Right cardiac atrium (tissue), 5 donors: ENCODE results near the gene GAL3ST3. TPM values are rescaled to one million over a fixed set of nuclear protein-coding genes. Genes with fewer than 3 reads are reported as not detected.
"Not testable (repeated sequence)": the region's sequence is repeated elsewhere in the genome, so short reads cannot be mapped to it uniquely, and the experiment has no call there.

Experiments used
- ATAC-seq, 2 donors: fragments of 200-7000 bp; cut with Tn5 transposase; one replicate each; pipeline versions ENCODE4 v1.8.0 to v1.9.1; 2020; ENCODE audit warnings: moderate library complexity in 2 of 2, mild to moderate bottlenecking in 1 of 2
- DNase-seq, 3 donors: peaks; one replicate each; pipeline ENCODE4 v3.0.0-alpha.2; 2020
- H3K27ac ChIP-seq: one replicate; pipeline ENCODE4 v1.5.1; 2013; ENCODE audit warnings: mild to moderate bottlenecking, low read length, control low read depth, moderate library complexity
- H3K27me3 ChIP-seq: one replicate; pipeline ENCODE4 v1.6.1; 2013; ENCODE audit not compliant: control insufficient read depth, insufficient read depth
- H3K4me1 ChIP-seq: one replicate; pipeline ENCODE4 v1.6.1; 2013; ENCODE audit warnings: low read length; ENCODE audit not compliant: control insufficient read depth, insufficient read depth
- H3K4me3 ChIP-seq: one replicate; pipeline ENCODE4 v1.5.1; 2013; ENCODE audit warnings: low read length, control low read depth
- H3K9me3 ChIP-seq: one replicate; pipeline ENCODE4 v1.6.1; 2013; ENCODE audit warnings: low read length; ENCODE audit not compliant: control insufficient read depth
- WGBS: extraction: QIAGEN DNeasy Blood & Tissue Kit; methylation state at CpG from one replicate; pipeline ENCODE4 v1.1.7; 2013; 5-methylcytosine and 5-hydroxymethylcytosine counted together
- intact Hi-C, 4 donors: fragments of 100-400 bp; cut with DNase I; formaldehyde crosslinking; loops; one replicate each; pipeline versions ENCODE4 v1.11.0 to v1.14.0; 2022 to 2023
- polyA plus RNA-seq: library from polyadenylated mRNA; stranded (reverse); fragments of 200-250 nt; gene quantifications from one replicate; pipeline ENCODE4 v1.2.3, GENCODE V29; 2013
- total RNA-seq, 4 donors: library from RNA; stranded (reverse); fragmentation: NEBNext Ultra II Directional; extraction: Animal tissue kit (Norgen Biotek cat#: 25700); gene quantifications; one replicate each; pipeline ENCODE4 v1.2.1, GENCODE V29; 2021
- donor health status: healthy with polysubstance abuse.
- donor health status: DM: no; HTN: yes; CAD: no.
- donor health status: DM: no; HTN: no; CAD: no.
- donor health status: DM: no; HTN: yes; CAD: no; lungs with severe emphysema.
- donor health status: DM: yes; HTN: yes; CAD: no.

The GAL3ST3 gene
- total and polyA plus RNA-seq, 5 donors: 8.9 to 13.6 (median 11.3) TPM

DNA sequence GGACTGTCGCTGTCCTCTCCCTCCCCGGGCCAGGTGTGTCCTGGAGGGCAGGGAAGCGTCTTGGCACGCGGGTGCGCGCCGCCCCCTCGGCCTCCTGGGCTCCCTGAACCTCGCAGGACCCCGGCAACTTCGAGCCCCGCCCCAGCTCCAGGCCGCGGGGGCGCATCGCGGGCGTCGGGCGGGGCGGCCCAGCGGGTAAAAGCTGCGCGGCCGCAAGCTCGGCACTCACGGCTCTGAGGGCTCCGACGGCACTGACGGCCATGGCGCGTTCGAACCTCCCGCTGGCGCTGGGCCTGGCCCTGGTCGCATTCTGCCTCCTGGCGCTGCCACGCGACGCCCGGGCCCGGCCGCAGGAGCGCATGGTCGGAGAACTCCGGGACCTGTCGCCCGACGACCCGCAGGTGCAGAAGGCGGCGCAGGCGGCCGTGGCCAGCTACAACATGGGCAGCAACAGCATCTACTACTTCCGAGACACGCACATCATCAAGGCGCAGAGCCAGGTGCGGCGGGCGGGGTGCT is 37.1 kb downstream of the GAL3ST3 start, which contains the start of gene CST6:
TSS of gene CST6 (plus strand) at position 224 of the 519 bp plus-strand sequence. CDS start at position 261, 37 bp downstream.
- ATAC-seq (no peak), DNase-seq (peak in 1 of 3 donors; percentile 53)
- H3K4me1 ChIP-seq: no peaks in the 10 kb centered on the region
- H3K4me3 ChIP-seq: no peak within 1 kb of the TSS
- 8% methylated on average over 61 of the region's 61 CpGs for WGBS
- intact Hi-C loops: no loop called here
- H3K27ac ChIP-seq: no peak within 1 kb of the TSS
- no peaks in the 10 kb centered on the region for H3K27me3 ChIP-seq
- H3K9me3 ChIP-seq: no peaks in the 10 kb centered on the region

- 50% methylated on average over 14 of the region's 14 CpGs for WGBS
- ATAC-seq (no peak), DNase-seq (no peak)
- no peaks in the 10 kb centered on the region for H3K9me3 ChIP-seq
- no peak overlapping the region for H3K27ac ChIP-seq
- intact Hi-C loops: no loop called here
- no peak overlapping the region for H3K4me3 ChIP-seq
- H3K27me3 ChIP-seq: no peaks in the 10 kb centered on the region
- H3K4me1 ChIP-seq: no peaks in the 10 kb centered on the region
Observed at GRCh38 chr11:66011239-66011784, 37.6 kb downstream of the GAL3ST3 start.

GRCh38 chr11:66010036-66010435 is 38.9 kb downstream of the GAL3ST3 start:
- 58% methylated on average over 4 of the region's 4 CpGs for WGBS
- intact Hi-C loops, H3K27me3 ChIP-seq, H3K9me3 ChIP-seq, ATAC-seq, H3K4me3 ChIP-seq, H3K4me1 ChIP-seq, H3K27ac ChIP-seq, DNase-seq: not testable (repeated sequence)

GRCh38 chr11:66008468-66009101 is 40.4 kb downstream of the GAL3ST3 start:
- Histone ChIP-seq H3K9me3 (no peaks in the 10 kb centered on the region), H3K4me3 (no peak overlapping the region), H3K27ac (no peak overlapping the region), H3K27me3 (no peaks in the 10 kb centered on the region), H3K4me1 (peaks cover under 1% of the 10 kb centered on the region)
- ATAC-seq: no peak
- DNase-seq: no peak
- 54% methylated on average over 10 of the region's 10 CpGs for WGBS
- intact Hi-C loops: no loop called here

DNA sequence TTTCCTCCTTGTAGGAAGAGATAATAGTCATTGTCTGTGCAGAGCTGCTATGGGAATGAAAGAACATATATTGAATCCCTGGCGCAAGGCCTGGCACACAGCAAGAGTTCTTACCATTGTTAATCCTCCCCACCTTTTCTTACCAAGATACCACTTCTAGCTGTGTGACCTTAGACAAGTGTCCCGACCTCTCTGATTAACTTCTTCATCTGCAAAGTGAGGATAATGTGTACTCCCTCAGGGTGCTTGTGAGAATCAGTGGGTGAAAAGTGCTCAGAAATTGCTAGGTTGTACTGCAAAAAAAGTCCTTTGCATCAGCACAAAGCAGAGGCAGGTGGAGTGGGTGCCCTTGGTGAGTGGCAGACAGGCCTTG is 40.9 kb downstream of the GAL3ST3 start:
- ATAC-seq (no peak), DNase-seq (no peak)
- Histone ChIP-seq H3K4me3 (no peak overlapping the region), H3K27me3 (no peaks in the 10 kb centered on the region), H3K27ac (no peak overlapping the region), H3K9me3 (no peaks in the 10 kb centered on the region), H3K4me1 (peaks cover 5% of the 10 kb centered on the region)
- 82% methylated on average over 2 of the region's 2 CpGs for WGBS
- intact Hi-C loops: no loop called here

- ATAC-seq (no peak), DNase-seq (no peak)
- no peak overlapping the region for H3K27ac ChIP-seq
- 45% methylated on average over 5 of the region's 5 CpGs for WGBS
- H3K9me3 ChIP-seq: no peaks in the 10 kb centered on the region
- peaks cover 5% of the 10 kb centered on the region for H3K4me1 ChIP-seq
- intact Hi-C loops: no loop called here
- H3K27me3 ChIP-seq: no peaks in the 10 kb centered on the region
- H3K4me3 ChIP-seq: no peak overlapping the region
Observed at GRCh38 chr11:66007201-66007634, 41.7 kb downstream of the GAL3ST3 start.

- ATAC-seq (no peak), DNase-seq (no peak)
- Histone ChIP-seq H3K4me1 (peaks cover 5% of the 10 kb centered on the region), H3K27me3 (no peaks in the 10 kb centered on the region), H3K4me3 (no peak overlapping the region), H3K27ac (no peak overlapping the region), H3K9me3 (no peaks in the 10 kb centered on the region)
- intact Hi-C loops: no loop called here
- 85% methylated on average over 4 of the region's 4 CpGs for WGBS
Observed at GRCh38 chr11:66006891-66007176, 42.1 kb downstream of the GAL3ST3 start.

DNA sequence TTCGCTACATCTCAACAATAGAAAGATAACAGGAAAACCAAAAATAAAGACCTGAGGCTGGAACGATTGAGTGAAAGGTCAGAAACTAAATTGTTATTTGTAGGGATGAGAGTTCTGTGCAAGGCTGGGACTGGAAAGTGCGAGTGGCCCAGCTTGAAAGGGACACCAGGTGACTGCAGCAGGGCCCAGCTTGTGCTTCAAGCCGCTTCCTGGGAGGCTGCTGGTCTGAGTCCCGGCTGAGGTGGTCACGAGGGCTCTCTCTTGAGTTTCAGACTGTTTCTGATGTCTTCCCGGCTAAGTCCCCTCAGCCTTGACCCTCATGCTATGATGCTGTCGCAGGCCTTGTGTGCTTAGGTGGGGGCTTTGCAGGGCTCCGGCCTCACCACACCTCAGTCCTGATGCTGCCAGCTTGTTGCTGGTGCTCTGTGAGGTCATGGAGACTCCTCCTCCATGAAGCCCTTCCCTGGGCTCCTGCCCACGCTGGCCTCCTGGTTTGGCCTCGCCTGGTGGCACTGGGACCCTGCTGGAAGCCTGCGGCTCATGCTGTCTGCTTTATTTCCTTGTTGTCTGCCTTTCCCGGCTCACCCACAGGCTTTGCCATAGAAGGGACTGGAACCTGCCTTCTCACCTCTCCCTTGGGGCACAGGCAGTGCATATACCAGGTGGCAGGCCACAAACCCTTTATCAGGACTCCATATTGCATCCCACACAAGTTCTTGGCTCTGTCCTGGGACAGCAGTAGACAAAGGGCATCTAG is 42.6 kb downstream of the GAL3ST3 start:
- intact Hi-C loops: no loop called here
- no peak for ATAC-seq
- no peaks in the 10 kb centered on the region for H3K27me3 ChIP-seq
- H3K27ac ChIP-seq: no peak overlapping the region
- H3K4me3 ChIP-seq: no peak overlapping the region
- H3K4me1 ChIP-seq: peaks cover 5% of the 10 kb centered on the region
- no peaks in the 10 kb centered on the region for H3K9me3 ChIP-seq
- WGBS: 80% methylated on average over 13 of the region's 13 CpGs
- no peak for DNase-seq

- no peaks in the 10 kb centered on the region for H3K9me3 ChIP-seq
- ATAC-seq: no peak
- no peak for DNase-seq
- intact Hi-C loops: loop anchor here in 1 of 4 donors (5.0 kb wide), 1 partner anchor 37 kb away; no protein-coding TSS in a partner anchor
- no peaks in the 10 kb centered on the region for H3K27me3 ChIP-seq
- H3K4me3 ChIP-seq: no peak overlapping the region
- peaks cover 5% of the 10 kb centered on the region for H3K4me1 ChIP-seq
- H3K27ac ChIP-seq: no peak overlapping the region
- WGBS: 80% methylated on average over 4 of the region's 4 CpGs
Observed at GRCh38 chr11:66004186-66004585, 44.8 kb downstream of the GAL3ST3 start.

DNA sequence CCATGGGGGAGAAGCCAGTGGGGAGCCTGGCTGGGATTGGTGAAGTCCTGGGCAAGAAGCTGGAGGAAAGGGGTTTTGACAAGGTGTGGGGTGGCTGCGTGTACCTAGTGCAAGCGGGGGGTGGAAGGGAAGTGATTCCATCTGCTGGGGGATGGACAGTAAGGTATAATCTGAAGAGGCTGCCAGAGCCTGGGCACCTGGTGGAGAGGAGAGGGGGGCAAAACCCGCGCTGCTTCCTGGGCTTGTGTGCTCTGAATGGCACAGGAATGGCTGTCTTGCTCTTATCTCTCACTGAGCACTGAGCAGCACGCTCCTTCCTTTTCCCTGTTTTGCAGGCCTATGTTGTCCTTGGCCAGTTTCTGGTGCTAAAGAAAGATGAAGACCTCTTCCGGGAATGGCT is 45.7 kb downstream of the GAL3ST3 start:
- Histone ChIP-seq H3K9me3 (no peaks in the 10 kb centered on the region), H3K27ac (no peak overlapping the region), H3K4me1 (peaks cover 5% of the 10 kb centered on the region), H3K27me3 (no peaks in the 10 kb centered on the region), H3K4me3 (peak overlapping the region; percentile 83)
- peak in 1 of 3 donors; percentile 40 for DNase-seq
- 63% methylated on average over 6 of the region's 6 CpGs for WGBS
- intact Hi-C loops: loop anchor here in 1 of 4 donors (5.0 kb wide), 1 partner anchor 36 kb away; no protein-coding TSS in a partner anchor
- no peak for ATAC-seq

- Histone ChIP-seq H3K27me3 (no peaks in the 10 kb centered on the region), H3K4me3 (peak overlapping the region; percentile 83), H3K4me1 (peaks cover 5% of the 10 kb centered on the region), H3K27ac (peak overlapping the region; percentile 99), H3K9me3 (no peaks in the 10 kb centered on the region)
- intact Hi-C loops: loop anchor here in 1 of 4 donors (5.0 kb wide), 1 partner anchor 35 kb away; no protein-coding TSS in a partner anchor
- ATAC-seq: peak; percentile 87 to 88
- peak in 2 of 3 donors; percentile 55 to 81 for DNase-seq
- WGBS: under 1% methylated on average over 40 of the region's 40 CpGs
Observed at GRCh38 chr11:66002648-66003225, 46.2 kb downstream of the GAL3ST3 start.
